ENCODE measurements around the gene ABTB2.

The ABTB2 gene

GRCh38 chr11:34150494-34151151 lies 207.2 kb downstream of the ABTB2 start:
- no peak for DNase-seq (ENCODE audit: low read depth, low spot score)

- DNase-seq (ENCODE audit: low read depth, low spot score), result no peak
Measured at GRCh38 chr11:34149786-34150185, 208.0 kb downstream of the ABTB2 start.

- DNase-seq (ENCODE audit: low read depth, low spot score), result no peak
Measured at GRCh38 chr11:34149274-34149673, 208.5 kb downstream of the ABTB2 start.

DNA sequence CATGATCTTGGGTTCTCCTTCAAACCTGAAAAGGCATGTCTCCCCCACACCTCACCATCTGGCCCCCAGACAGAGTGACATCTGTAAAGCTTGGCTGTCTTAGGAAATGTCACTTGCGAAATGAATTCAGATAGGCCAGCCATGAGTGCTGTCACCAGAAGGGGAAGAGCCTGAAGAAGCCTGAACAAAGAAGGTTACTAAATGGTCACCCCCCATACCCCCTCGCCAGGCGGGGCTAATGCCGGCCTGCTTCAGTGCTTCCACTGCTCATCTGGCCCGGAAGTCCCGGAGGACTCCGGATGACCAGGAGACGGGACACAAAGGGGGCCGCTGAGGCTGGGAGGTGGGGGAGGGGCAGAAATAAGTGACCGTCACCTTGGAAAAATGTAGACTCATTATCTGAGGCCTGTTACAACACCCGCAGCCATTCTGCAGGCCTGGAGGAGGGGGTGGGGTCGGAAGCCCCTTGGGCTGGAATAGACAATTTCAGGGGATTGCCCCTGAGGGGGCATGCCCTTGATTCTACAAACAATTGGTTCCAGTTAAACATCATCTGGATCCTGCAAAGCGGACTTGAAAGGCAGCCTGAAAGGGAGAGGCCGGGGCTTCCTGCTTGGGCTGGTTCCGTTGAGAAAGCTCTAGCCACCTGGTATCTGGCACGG lies 209.2 kb downstream of the ABTB2 start:
- DNase-seq (ENCODE audit: low read depth, low spot score), result no peak

GRCh38 chr11:34147581-34147980 lies 210.2 kb downstream of the ABTB2 start:
- no peak for DNase-seq (ENCODE audit: low read depth, low spot score)

GRCh38 chr11:34146866-34147265 lies 210.9 kb downstream of the ABTB2 start:
- no peak for DNase-seq (ENCODE audit: low read depth, low spot score)

DNA sequence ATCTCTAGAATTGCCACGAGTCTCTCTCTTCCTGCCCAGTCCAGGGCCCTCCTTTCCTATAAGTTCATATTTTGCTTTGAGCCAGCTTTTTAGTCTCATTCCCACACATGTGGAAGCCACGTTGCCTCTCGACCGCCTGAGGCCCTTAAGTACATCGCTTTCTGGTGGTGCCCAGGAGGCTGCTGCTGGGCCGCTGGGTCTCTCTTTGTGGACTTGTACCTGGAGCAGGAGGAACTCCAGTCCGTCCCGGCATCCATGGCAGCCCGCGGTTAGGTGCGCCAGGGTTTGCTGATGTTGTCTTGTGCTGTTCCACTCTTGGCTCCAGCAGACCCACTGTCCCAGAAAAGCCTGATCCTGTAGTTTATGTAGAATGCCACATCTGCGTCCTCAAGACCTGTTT lies 211.4 kb downstream of the ABTB2 start:
- no peak for DNase-seq (ENCODE audit: low read depth, low spot score)

DNA sequence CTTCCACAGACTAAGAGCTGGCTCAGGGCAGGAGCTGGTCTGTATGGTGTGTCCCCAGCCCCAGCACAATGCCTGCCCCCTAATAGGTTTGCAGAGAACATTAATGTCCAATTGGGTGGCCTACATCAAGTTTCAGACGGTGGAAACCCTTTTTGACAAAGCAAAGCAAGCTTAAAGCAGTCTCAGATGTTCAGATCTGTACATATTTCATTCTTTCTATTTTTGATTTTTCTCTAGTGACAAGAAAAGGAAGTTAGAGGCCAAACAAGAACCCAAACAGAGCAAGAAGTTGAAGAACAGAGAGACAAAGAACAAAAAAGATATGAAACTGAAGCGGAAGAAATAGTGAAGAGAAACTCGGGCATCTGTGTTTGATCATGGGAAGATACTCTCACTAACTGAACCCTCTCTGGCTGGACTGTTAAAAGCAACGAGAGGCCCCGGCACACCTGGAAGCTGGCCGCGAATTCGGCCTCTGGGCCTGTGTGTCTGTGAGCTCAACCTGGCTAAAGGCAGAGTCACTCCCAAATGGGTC lies 211.9 kb downstream of the ABTB2 start:
- no peak for DNase-seq (ENCODE audit: low read depth, low spot score)

DNA sequence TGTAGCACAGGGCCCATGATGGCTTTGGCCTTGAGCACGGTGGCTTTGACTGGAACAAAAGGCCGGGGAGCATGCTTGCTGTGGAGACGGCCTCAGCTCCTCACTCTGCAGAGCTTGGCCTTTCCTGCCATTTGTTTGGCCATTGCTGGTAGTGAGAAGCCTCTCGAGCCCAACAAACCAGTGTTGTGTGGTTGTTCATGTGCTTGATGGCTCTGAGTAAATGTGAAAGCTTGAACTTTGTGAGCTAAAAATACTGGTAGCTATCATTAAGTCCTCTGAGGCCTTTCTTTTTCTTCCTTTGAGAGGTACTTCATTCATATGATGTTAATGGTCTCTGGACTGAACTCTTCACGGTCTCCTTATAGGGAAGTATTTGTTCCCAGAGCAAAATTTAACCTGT lies 212.7 kb downstream of the ABTB2 start:
- no peak for DNase-seq (ENCODE audit: low read depth, low spot score)

DNA sequence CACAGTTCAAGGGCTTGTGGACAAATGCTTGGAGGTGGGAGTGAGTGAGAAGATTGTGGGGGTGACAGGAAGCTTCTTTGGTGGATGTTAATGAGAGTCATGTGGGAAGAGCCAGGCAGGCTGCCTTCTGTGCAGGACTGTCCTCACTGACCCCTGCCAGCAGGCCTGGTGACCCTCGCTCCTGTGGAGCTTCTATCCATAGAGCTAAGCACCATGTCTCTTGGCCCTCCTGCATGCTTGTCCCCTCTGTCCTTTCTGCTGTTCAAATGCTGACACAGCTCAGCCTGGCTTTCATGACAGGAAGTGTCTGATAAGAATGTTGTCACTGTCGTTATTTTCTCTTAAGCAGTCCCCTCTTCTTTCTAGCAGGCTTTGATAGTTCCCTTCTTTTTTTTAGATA lies 214.8 kb downstream of the ABTB2 start:
- no peak for DNase-seq (ENCODE audit: low read depth, low spot score)

DNA sequence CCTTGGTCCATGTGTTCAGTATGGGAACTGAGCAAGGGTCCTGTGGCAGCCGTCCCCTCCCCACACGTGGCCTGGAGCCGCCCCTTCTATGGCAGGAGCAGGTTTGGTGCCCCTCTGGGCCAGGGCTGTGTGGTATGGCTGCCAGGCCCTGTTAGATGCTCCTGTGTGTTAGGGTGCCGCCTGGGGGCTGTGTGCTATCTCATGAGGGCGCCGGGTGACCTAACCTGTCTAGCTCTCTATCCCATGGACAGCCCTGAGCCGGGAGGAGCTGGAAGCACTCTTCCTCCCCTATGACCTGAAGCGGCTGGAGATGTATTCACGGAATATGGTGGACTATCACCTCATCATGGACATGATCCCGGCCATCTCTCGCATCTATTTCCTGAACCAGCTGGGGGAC lies 217.7 kb downstream of the ABTB2 start:
- DNase-seq (ENCODE audit: low read depth, low spot score), result no peak

DNA sequence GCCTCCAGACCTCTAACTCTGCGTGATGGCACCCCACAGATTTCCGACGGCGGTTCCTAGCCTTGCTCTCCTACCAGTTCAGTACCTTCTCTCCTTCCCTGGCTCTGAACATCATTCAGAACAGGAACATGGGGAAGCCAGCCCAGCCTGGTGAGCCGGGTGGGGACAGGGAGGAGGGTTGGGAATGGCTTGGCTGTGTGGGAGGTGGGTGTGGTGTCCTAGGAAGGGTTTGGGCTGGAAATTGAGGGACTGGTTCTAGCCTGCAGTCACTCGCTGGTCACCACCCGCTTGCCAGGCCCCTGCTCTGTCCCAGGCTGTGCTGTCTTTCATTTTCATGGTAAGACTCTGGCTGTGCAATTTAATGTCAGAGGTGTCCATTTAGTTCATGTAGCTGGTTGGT lies 218.5 kb downstream of the ABTB2 start:
- no peak for DNase-seq (ENCODE audit: low read depth, low spot score)

DNA sequence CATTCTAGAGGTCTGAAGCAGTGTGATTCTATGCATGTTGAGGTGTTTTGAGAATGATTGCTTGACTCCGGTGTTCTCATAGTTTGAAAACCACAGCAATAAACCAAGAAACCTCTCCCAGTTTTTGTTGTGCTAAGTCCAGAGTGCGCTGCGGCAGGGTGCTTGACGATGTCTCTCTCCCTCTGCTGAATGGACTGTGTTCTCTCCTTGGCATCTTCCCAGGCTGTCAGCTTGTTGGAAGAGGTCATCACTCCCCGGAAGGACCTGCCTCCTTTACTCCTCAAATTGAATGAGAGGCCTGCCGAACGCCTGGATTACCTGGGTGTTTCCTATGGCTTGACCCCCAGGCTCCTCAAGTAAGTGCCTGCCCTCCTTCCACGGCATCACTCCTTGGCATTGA lies 221.4 kb downstream of the ABTB2 start:
- DNase-seq (ENCODE audit: low read depth, low spot score), result no peak

DNA sequence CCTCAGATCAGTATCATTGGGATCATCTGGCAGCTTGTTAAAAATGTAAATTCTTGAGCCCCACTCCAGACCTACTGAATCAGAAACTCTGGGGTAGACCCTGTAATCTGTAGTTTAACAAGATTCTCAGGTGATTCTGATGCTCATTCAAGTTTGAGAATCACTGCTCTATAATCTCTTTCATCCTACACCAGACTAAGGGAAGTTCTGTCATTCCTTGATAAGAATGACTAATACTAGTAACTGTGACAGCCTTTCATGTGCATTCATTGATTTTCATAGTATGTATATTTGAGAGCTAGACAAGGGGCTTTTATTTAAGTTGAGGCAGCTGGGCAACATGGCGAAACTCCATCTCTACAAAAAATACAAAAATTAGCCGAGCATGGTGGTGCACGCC lies 222.4 kb downstream of the ABTB2 start:
- DNase-seq (ENCODE audit: low read depth, low spot score), result no peak

- no peak for DNase-seq (ENCODE audit: low read depth, low spot score)
Measured at GRCh38 chr11:34134765-34135164, 223.0 kb downstream of the ABTB2 start.

DNA sequence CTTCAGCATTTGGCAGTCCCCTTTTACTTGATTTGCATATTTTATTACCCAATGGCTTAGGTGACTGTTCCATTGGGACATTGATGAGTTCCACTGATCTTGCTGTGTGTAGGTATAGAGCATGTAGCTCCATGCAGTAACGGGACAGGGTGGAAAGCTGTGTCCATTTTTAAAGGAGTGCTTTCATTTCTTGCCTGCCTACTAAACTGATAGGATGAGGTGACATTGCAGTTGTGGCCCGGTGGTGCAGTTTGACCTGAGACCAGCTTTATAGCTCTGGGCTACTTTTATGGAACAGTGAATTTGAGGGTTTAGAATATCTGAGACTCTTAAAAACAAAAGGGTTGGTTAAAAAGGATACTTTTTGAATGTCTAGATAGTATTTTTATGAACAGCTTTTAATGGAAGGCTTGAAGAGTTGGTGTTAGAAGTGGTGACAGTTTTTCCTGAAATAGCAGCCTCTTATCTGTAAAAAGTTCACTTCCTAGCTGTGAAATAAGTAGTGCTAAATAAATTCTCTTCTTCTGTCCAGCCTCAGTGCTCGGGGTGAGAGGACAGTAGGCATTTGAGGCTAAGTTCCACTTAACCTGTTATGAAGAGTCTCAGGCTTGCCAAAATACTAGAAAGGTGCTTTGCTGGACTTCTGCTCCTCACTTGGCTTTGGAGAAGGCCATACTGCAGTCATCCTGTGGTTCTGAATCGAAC lies 225.4 kb downstream of the ABTB2 start:
- DNase-seq (ENCODE audit: low read depth, low spot score), result no peak

GRCh38 chr11:34128824-34129223 lies 229.0 kb downstream of the ABTB2 start:
- no peak for DNase-seq (ENCODE audit: low read depth, low spot score)

- DNase-seq (ENCODE audit: low read depth, low spot score), result no peak
Measured at GRCh38 chr11:34126959-34127848, 230.6 kb downstream of the ABTB2 start.

DNA sequence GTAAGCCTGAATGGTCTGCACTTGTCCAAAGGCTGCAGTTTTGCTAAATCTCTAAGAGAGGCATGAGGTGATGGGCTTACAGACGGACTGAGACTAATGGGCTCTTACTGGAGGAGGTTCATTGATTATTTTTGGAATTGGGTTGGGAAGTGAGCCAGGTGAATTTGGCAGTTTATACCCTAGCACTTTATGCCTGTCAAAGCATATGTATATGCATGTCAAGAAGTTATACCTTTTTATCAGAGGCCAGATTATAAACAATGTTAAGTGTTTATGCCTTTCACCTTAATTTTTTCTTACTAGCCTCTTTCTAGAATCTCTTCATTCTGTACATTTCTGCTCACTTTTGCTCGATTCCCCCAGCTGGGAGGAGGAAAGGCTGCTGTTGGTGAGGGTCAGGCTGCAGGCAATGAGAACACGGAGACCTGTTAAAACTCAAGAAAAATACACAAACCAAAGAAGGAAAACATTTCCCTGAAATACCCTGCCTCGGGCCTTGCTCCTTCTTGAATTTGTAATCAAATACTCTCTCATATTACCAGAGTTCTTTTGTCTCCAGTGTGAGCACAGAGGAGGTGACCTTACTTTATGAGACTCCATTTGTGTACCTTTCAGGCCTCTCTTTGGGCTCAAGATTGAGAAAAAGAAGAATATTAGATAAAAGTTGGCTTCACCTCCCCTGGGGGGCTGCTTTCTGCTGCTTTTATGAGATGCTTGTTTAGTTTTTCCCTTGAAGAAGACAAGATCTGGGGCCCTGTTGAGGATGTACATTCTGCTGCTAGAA lies 232.7 kb downstream of the ABTB2 start:
- DNase-seq (ENCODE audit: low read depth, low spot score), result no peak

GRCh38 chr11:34120651-34121050 lies 237.2 kb downstream of the ABTB2 start:
- no peak for DNase-seq (ENCODE audit: low read depth, low spot score)

- no peak for DNase-seq (ENCODE audit: low read depth, low spot score)
Measured at GRCh38 chr11:34114471-34114870, 243.3 kb downstream of the ABTB2 start.

Measured in brain pericyte (primary cell).